Caco-2 (cell line): Measurements from ENCODE around the gene HDAC9. TPM values are rescaled to one million over a fixed set of nuclear protein-coding genes. Genes with fewer than 3 reads are reported as not detected.

Source experiments
- BruUV-seq: library from RNA; stranded (reverse); fragments of 400-500 nt; replicated peaks from 2 replicates; lab custom pipeline; 2021; lab: Mats Ljungman, UMichigan
- CTCF ChIA-PET: fragments of 300-600 bp; sonication (Branson Sonifier 250); formaldehyde crosslinking; loops from one replicate; lab custom pipeline; 2022; ENCODE audit warnings: antibody characterized with exemption; lab: Charles Lee
- POLR2A ChIA-PET: fragments of 300-600 bp; sonication (Branson Sonifier 250); formaldehyde crosslinking; loops from one replicate; lab custom pipeline; 2022; ENCODE audit warnings: antibody characterized with exemption; lab: Charles Lee
- DNase-seq, 2 experiments: peaks; one replicate each; pipeline versions ENCODE4 v3.0.0 to v3.0.0-alpha.2; 2020 to 2022
- H3K27me3 ChIP-seq: replicated peaks from 2 replicates; pipeline ENCODE4 v1.6.0; 2011; ENCODE audit warnings: low read length; ENCODE audit not compliant: control insufficient read depth, insufficient read depth
- H3K36me3 ChIP-seq: 2 replicates; pipeline ENCODE4 v1.5.1; 2011; ENCODE audit warnings: low read length; ENCODE audit not compliant: control insufficient read depth, insufficient read depth
- H3K4me1 ChIP-seq: fragments of 250-450 bp; sonication (Bioruptor Pico); 2 replicates; pipeline ENCODE4 v1.5.1; 2020; ENCODE audit warnings: mild to moderate bottlenecking
- H3K4me3 ChIP-seq: 2 replicates; pipeline ENCODE4 v1.5.1; 2011; ENCODE audit warnings: low read depth, mild to moderate bottlenecking, control low read depth, low read length
- H3K9me3 ChIP-seq: fragments of 250-450 bp; sonication (Bioruptor Pico); 2 replicates; pipeline ENCODE4 v1.5.1; 2020; ENCODE audit warnings: mild to moderate bottlenecking, moderate library complexity
- H3K27ac Mint-ChIP-seq: one replicate; pipeline ENCODE4 v1.8.0; 2022; ENCODE audit warnings: mixed read lengths; ENCODE audit not compliant: unreplicated experiment
- H3K27me3 Mint-ChIP-seq: one replicate; pipeline ENCODE4 v1.8.0; 2022; ENCODE audit warnings: mixed read lengths; ENCODE audit not compliant: insufficient read depth, unreplicated experiment
- H3K36me3 Mint-ChIP-seq: one replicate; pipeline ENCODE4 v1.8.0; 2022; ENCODE audit warnings: mild to moderate bottlenecking, mixed read lengths; ENCODE audit not compliant: insufficient read depth, unreplicated experiment
- H3K4me1 Mint-ChIP-seq: one replicate; pipeline ENCODE4 v1.8.0; 2022; ENCODE audit warnings: low read depth, mixed read lengths; ENCODE audit not compliant: unreplicated experiment
- H3K4me3 Mint-ChIP-seq: one replicate; pipeline ENCODE4 v1.8.0; 2022; ENCODE audit warnings: mild to moderate bottlenecking, moderate library complexity, mixed read lengths; ENCODE audit not compliant: unreplicated experiment
- H3K9me3 Mint-ChIP-seq: one replicate; pipeline ENCODE4 v1.8.0; 2022; ENCODE audit warnings: mixed read lengths; ENCODE audit not compliant: unreplicated experiment
- intact Hi-C: fragments of 100-400 bp; cut with micrococcal nuclease; formaldehyde crosslinking; loops from one replicate; pipeline ENCODE4 v1.10.0; 2022; ENCODE audit not compliant: unreplicated experiment
- total RNA-seq: library from RNA; stranded (reverse); gene quantifications from 2 replicates; pipeline ENCODE4 v1.2.3, GENCODE V29; 2022
- TF ChIP-seq, protein P1 (sequence below), 2 experiments: fragments of 200-600 bp in 1 of 2; IDR thresholded peaks; 1 replicate in 1 of 2; 2 replicates in 1 of 2; pipeline versions ENCODE4 v1.5.1 to v1.8.0; 2011 to 2022; ENCODE audit warnings: antibody characterized with exemption in 1 of 2, control low read depth in 1 of 2, inconsistent platforms in 1 of 2, low read depth in 1 of 2, low read length in 1 of 2, mild to moderate bottlenecking in 1 of 2, moderate library complexity in 1 of 2; ENCODE audit not compliant: insufficient read depth in 1 of 2, severe bottlenecking in 1 of 2, unreplicated experiment in 1 of 2

The HDAC9 gene
- total RNA-seq, 1 experiment from 2014 or later: 0.27 TPM

GRCh38 chr7:18855796-18856195, 360.2 kb downstream of the HDAC9 start:
- Mint-ChIP-seq H3K4me3 (no peak overlapping the region), H3K27me3 (peaks cover 5% of the 10 kb centered on the region), H3K9me3 (no peaks in the 10 kb centered on the region), H3K36me3 (no peaks in the 10 kb centered on the region), H3K27ac (no peak overlapping the region), H3K4me1 (no peaks in the 10 kb centered on the region)
- H3K4me3 ChIP-seq: no peak overlapping the region
- ChIA-PET CTCF (no interaction called here), POLR2A (no interaction called here)
- H3K9me3 ChIP-seq: no peaks in the 10 kb centered on the region; the same call in 1 of the 2 replicates
- no peak for DNase-seq
- TF ChIP-seq, protein P1, sequence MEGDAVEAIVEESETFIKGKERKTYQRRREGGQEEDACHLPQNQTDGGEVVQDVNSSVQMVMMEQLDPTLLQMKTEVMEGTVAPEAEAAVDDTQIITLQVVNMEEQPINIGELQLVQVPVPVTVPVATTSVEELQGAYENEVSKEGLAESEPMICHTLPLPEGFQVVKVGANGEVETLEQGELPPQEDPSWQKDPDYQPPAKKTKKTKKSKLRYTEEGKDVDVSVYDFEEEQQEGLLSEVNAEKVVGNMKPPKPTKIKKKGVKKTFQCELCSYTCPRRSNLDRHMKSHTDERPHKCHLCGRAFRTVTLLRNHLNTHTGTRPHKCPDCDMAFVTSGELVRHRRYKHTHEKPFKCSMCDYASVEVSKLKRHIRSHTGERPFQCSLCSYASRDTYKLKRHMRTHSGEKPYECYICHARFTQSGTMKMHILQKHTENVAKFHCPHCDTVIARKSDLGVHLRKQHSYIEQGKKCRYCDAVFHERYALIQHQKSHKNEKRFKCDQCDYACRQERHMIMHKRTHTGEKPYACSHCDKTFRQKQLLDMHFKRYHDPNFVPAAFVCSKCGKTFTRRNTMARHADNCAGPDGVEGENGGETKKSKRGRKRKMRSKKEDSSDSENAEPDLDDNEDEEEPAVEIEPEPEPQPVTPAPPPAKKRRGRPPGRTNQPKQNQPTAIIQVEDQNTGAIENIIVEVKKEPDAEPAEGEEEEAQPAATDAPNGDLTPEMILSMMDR (IDR thresholded peaks at IDR 0.05; ENCODE audit: insufficient read depth in 1 of 2, low read depth in 1 of 2, low read length in 1 of 2, severe bottlenecking in 1 of 2, unreplicated experiment in 1 of 2): no peak
- no peaks in the 10 kb centered on the region for H3K4me1 ChIP-seq
- no peaks in the 10 kb centered on the region for H3K36me3 ChIP-seq
- no TSS peak for BruUV-seq
- no peaks in the 10 kb centered on the region for H3K27me3 ChIP-seq
- intact Hi-C loops: no loop called here

DNA sequence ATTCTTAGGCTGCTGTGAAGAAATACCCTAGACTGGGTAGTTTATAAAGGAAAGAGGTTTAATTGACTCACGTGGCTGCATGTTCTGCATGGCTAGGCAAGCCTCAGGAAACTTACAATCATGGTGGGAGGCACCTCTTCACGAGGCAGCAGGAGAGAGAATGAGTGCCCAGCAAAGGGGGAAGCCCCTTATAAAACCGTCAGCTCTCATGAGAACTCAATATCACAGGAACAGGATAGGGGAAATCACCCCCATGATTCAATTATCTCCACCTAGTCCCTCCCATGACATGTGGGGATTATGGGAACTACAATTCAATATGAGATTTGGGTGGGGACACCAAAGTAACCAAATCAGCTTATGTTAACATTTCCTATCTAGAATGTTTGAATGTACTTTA, 362.7 kb downstream of the HDAC9 start:
- H3K4me1 ChIP-seq: no peaks in the 10 kb centered on the region
- ChIA-PET POLR2A (no interaction called here), CTCF (no interaction called here)
- no peaks in the 10 kb centered on the region for H3K4me1 Mint-ChIP-seq
- H3K4me3 ChIP-seq: no peak overlapping the region
- no TSS peak for BruUV-seq
- intact Hi-C loops: no loop called here
- H3K27ac Mint-ChIP-seq: no peak overlapping the region
- no peaks in the 10 kb centered on the region for H3K36me3 ChIP-seq
- H3K9me3 ChIP-seq: no peaks in the 10 kb centered on the region; the same call in 1 of the 2 replicates
- H3K27me3 Mint-ChIP-seq: no peaks in the 10 kb centered on the region
- no peaks in the 10 kb centered on the region for H3K9me3 Mint-ChIP-seq
- TF ChIP-seq, protein P1 (IDR thresholded peaks at IDR 0.05; ENCODE audit: insufficient read depth in 1 of 2, low read depth in 1 of 2, low read length in 1 of 2, severe bottlenecking in 1 of 2, unreplicated experiment in 1 of 2): no peak
- no peak for DNase-seq
- no peaks in the 10 kb centered on the region for H3K27me3 ChIP-seq
- no peak overlapping the region for H3K4me3 Mint-ChIP-seq
- H3K36me3 Mint-ChIP-seq: no peaks in the 10 kb centered on the region

DNA sequence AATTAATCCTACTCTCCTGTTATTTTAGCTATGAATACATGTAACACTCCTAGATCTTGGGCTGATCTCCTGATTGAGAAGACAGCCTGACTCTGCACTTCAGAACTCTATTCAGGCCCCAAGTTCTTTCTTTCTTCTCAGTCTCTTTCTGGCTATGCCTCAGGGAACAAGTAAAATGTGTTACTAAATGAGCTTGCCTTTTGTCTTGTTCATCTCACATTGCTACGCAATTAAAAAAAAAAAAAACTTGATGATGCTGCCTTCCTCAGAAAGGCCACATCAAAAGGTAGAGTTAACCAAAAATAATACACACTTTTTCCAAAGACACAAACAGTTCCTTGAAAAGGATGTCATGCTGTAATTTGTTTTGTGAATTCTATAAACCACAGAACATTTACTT, 363.8 kb downstream of the HDAC9 start:
- H3K4me1 Mint-ChIP-seq: no peaks in the 10 kb centered on the region
- intact Hi-C loops: no loop called here
- H3K4me1 ChIP-seq: no peaks in the 10 kb centered on the region
- H3K27me3 Mint-ChIP-seq: peaks cover 2% of the 10 kb centered on the region
- no peaks in the 10 kb centered on the region for H3K9me3 Mint-ChIP-seq
- POLR2A ChIA-PET: no interaction called here
- no TSS peak for BruUV-seq
- H3K4me3 Mint-ChIP-seq: no peak overlapping the region
- H3K27me3 ChIP-seq: no peaks in the 10 kb centered on the region
- H3K36me3 Mint-ChIP-seq: no peaks in the 10 kb centered on the region
- no peak overlapping the region for H3K4me3 ChIP-seq
- TF ChIP-seq, protein P1 (IDR thresholded peaks at IDR 0.05; ENCODE audit: insufficient read depth in 1 of 2, low read depth in 1 of 2, low read length in 1 of 2, severe bottlenecking in 1 of 2, unreplicated experiment in 1 of 2): no peak
- H3K36me3 ChIP-seq: no peaks in the 10 kb centered on the region
- H3K27ac Mint-ChIP-seq: no peak overlapping the region
- H3K9me3 ChIP-seq: no peaks in the 10 kb centered on the region; the same call in 1 of the 2 replicates
- DNase-seq: no peak
- CTCF ChIA-PET: no interaction called here
